ENCODE measurements around the gene PEAK1. TPM values are rescaled to one million over a fixed set of nuclear protein-coding genes. Genes with fewer than 3 reads are reported as not detected.

Gene PEAK1
- total RNA-seq, 1 experiment from 2014 or later = 21.2 TPM

GRCh38 chr15:77107068-77107467, 312.8 kb downstream of the PEAK1 start:
- DNase-seq = no peak

More at GRCh38 chr15:77107068-77107467, 312.8 kb downstream of the PEAK1 start:
- TF ChIP-seq CTCF (conservative IDR thresholded peaks at IDR 0.05) = no peak
- no peaks in the 10 kb centered on the region for H3K9me3 ChIP-seq (ENCODE audit: control insufficient read depth, low read depth, low read length)
- no peak overlapping the region for H3K4me2 ChIP-seq (ENCODE audit: insufficient read depth, insufficient read length, low read length)
- no peak overlapping the region for H2AK5ac ChIP-seq (ENCODE audit: insufficient read length, low read length)
- no peaks in the 10 kb centered on the region for H4K20me1 ChIP-seq (ENCODE audit: control insufficient read depth, insufficient read depth, insufficient read length)
- H4K91ac ChIP-seq (ENCODE audit: insufficient read length, low read depth, low read length) = no peak overlapping the region
- H3K18ac ChIP-seq (ENCODE audit: insufficient read length, low read depth, low read length) = no peak overlapping the region
- no peaks in the 10 kb centered on the region for H3K23me2 ChIP-seq (ENCODE audit: insufficient read length, low read depth, low read length, poor library complexity, severe bottlenecking)
- H2BK120ac ChIP-seq (ENCODE audit: low read depth, low read length, poor library complexity, severe bottlenecking) = no peak overlapping the region
- no peak overlapping the region for H3T11ph ChIP-seq (ENCODE audit: low read length)
- H4K8ac ChIP-seq (replicated peaks; ENCODE audit: insufficient read length, low read depth, low read length) = no peak overlapping the region
- no peaks in the 10 kb centered on the region for H3K36me3 Mint-ChIP-seq (ENCODE audit: insufficient read depth in 1 of 3, low read depth in 3 of 3)
- H3K27me3 Mint-ChIP-seq (ENCODE audit: low read depth) = no peaks in the 10 kb centered on the region
- H3K79me2 ChIP-seq (ENCODE audit: insufficient read depth, low read length) = no peaks in the 10 kb centered on the region
- no peak overlapping the region for H3K23ac ChIP-seq (ENCODE audit: insufficient read length, low read depth, low read length)
- no peak overlapping the region for H3K27ac ChIP-seq (ENCODE audit: insufficient read length, low read depth, low read length)
- H3K56ac ChIP-seq (ENCODE audit: insufficient read length, low read depth, low read length) = no peak overlapping the region
- H3K9ac ChIP-seq (ENCODE audit: extremely low read depth, insufficient read length, low read length) = no peak overlapping the region
- no CpG with 5 or more reads among the region's 2 CpGs for WGBS (ENCODE audit: extremely low coverage, insufficient read length, low lambda C conversion rate)
- no peak overlapping the region for H2BK15ac ChIP-seq (ENCODE audit: low read depth, low read length)
- no peak overlapping the region for H2BK5ac ChIP-seq (ENCODE audit: insufficient read length, low read length)
- peaks cover 14 to 21% of the 10 kb centered on the region in 2 experiments for H3K4me1 Mint-ChIP-seq
- no peak overlapping the region for H3K4ac ChIP-seq (ENCODE audit: low read depth, low read length)
- no peaks in the 10 kb centered on the region for H3K9me3 Mint-ChIP-seq
- peak overlapping the region in 2 of 3 experiments; percentile 70 to 84; a peak in 1 of 7 replicates for H3K27ac Mint-ChIP-seq
- H3K14ac ChIP-seq (ENCODE audit: insufficient read depth, low read length) = no peak overlapping the region
- H4K5ac ChIP-seq (ENCODE audit: insufficient read length, low read depth, low read length) = no peak overlapping the region
- H3K4me3 Mint-ChIP-seq = no peak overlapping the region
- no peak overlapping the region for H2BK20ac ChIP-seq (ENCODE audit: low read depth, low read length, poor library complexity, severe bottlenecking)
- H3K79me1 ChIP-seq (ENCODE audit: insufficient read depth, low read depth, low read length, poor library complexity, severe bottlenecking) = no peaks in the 10 kb centered on the region
- no peak overlapping the region for H2BK12ac ChIP-seq (ENCODE audit: insufficient read length, low read depth, low read length)
- H3K27me3 ChIP-seq (ENCODE audit: insufficient read depth, low read length) = no peaks in the 10 kb centered on the region
- no peaks in the 10 kb centered on the region for H3K4me1 ChIP-seq (ENCODE audit: insufficient read depth, low read length)
- no peak overlapping the region for H2AFZ ChIP-seq (ENCODE audit: low read length)

All from H9 (cell line).